Neural cell (in vitro differentiated cells): ENCODE measurements around the gene CACNA1D. TPM values are rescaled to one million over a fixed set of nuclear protein-coding genes. Genes with fewer than 3 reads are reported as not detected.

Experiments used
- H2AFZ ChIP-seq: fragments of 200-600, 300-800 bp; sonication (generic), shearing (Covaris generic); 2 replicates; pipeline ENCODE4 v1.6.0; 2014; ENCODE audit warnings: low read depth, mild to moderate bottlenecking, antibody characterized with exemption, low read length, moderate library complexity
- H3F3A ChIP-seq: fragments of 200-600 bp; shearing (Covaris generic); 2 replicates; pipeline ENCODE4 v1.6.1; 2016; ENCODE audit warnings: mild to moderate bottlenecking, moderate library complexity, mixed read lengths, antibody characterized with exemption, low read length; ENCODE audit not compliant: insufficient read depth, poor library complexity, severe bottlenecking
- H3K27ac ChIP-seq: fragments of 200-600, 300-800 bp; sonication (generic), shearing (Covaris generic); 2 replicates; pipeline ENCODE4 v1.5.1; 2014; ENCODE audit warnings: mild to moderate bottlenecking, low read length, moderate library complexity
- H3K27me3 ChIP-seq: fragments of 300-800, 200-600 bp; sonication (generic), shearing (Covaris generic); 2 replicates; pipeline ENCODE4 v1.6.0; 2014; ENCODE audit warnings: mild to moderate bottlenecking, low read depth, low read length, moderate library complexity; ENCODE audit not compliant: insufficient read depth
- H3K36me3 ChIP-seq: fragments of 300-800, 200-600 bp; sonication (generic), shearing (Covaris generic); 2 replicates; pipeline ENCODE4 v1.5.1; 2014; ENCODE audit warnings: mild to moderate bottlenecking, antibody characterized with exemption, low read length, moderate library complexity; ENCODE audit not compliant: insufficient read depth
- H3K4me2 ChIP-seq: fragments of 300-800, 200-600 bp; sonication (generic), shearing (Covaris generic); 2 replicates; pipeline ENCODE4 v1.6.0; 2014; ENCODE audit warnings: mild to moderate bottlenecking, low read length
- H3K4me3 ChIP-seq: fragments of 300-800, 200-600 bp; sonication (generic), shearing (Covaris generic); 2 replicates; pipeline ENCODE4 v1.5.1; 2014; ENCODE audit warnings: mild to moderate bottlenecking, low read length, moderate library complexity
- H3K79me2 ChIP-seq: fragments of 200-600 bp; shearing (Covaris generic); replicated peaks from 2 replicates; pipeline ENCODE4 v1.6.0; 2014; ENCODE audit warnings: mild to moderate bottlenecking, low read length, moderate library complexity; ENCODE audit not compliant: insufficient read depth
- H3K9ac ChIP-seq: fragments of 300-800, 200-600 bp; sonication (generic), shearing (Covaris generic); 2 replicates; pipeline ENCODE4 v1.6.1; 2016; ENCODE audit warnings: mild to moderate bottlenecking, low read length, mixed read lengths
- H3K9me2 ChIP-seq: fragments of 200-600 bp; shearing (Covaris generic); 2 replicates; pipeline ENCODE4 v1.6.1; 2016; ENCODE audit warnings: mild to moderate bottlenecking, low read length, mixed read lengths; ENCODE audit not compliant: insufficient read depth
- H3K9me3 ChIP-seq: fragments of 200-600, 300-800 bp; sonication (generic), shearing (Covaris generic); 2 replicates; pipeline ENCODE4 v1.6.1; 2016; ENCODE audit warnings: mild to moderate bottlenecking, mixed run types, low read length, moderate library complexity, mixed read lengths
- H4K20me1 ChIP-seq: fragments of 200-600 bp; shearing (Covaris generic); 2 replicates; pipeline ENCODE4 v1.6.1; 2016; ENCODE audit warnings: mild to moderate bottlenecking, mixed run types; ENCODE audit not compliant: insufficient read depth
- CTCF ChIP-seq: fragments of 450-650 bp; IDR thresholded peaks from 2 replicates; pipeline ENCODE4 v1.5.1; 2014; ENCODE audit warnings: antibody characterized with exemption, mild to moderate bottlenecking, moderate library complexity; ENCODE audit not compliant: poor library complexity, severe bottlenecking
- EP300 ChIP-seq: fragments of 450-650 bp; conservative IDR thresholded peaks from 2 replicates; pipeline ENCODE4 v1.6.1; 2014; ENCODE audit warnings: antibody characterized with exemption, mild to moderate bottlenecking, moderate library complexity; ENCODE audit not compliant: poor library complexity, severe bottlenecking
- EZH2 ChIP-seq: fragments of 200-600, 300-800 bp; shearing (Covaris generic), sonication (generic); IDR thresholded peaks from 2 replicates; pipeline ENCODE4 v1.6.1; 2014; ENCODE audit warnings: antibody characterized with exemption, low read length, borderline replicate concordance, mild to moderate bottlenecking; ENCODE audit not compliant: insufficient read depth, poor library complexity, severe bottlenecking
- MXI1 ChIP-seq: fragments of 450-650 bp; conservative IDR thresholded peaks from 2 replicates; pipeline ENCODE4 v1.6.1; 2014; ENCODE audit warnings: antibody characterized with exemption, mild to moderate bottlenecking; ENCODE audit not compliant: poor library complexity, severe bottlenecking
- POLR2AphosphoS5 ChIP-seq: IDR thresholded peaks from 2 replicates; pipeline ENCODE4 v1.6.1; 2012
- RAD21 ChIP-seq: fragments of 450-650 bp; conservative IDR thresholded peaks from 2 replicates; pipeline ENCODE4 v1.6.1; 2014; ENCODE audit warnings: antibody characterized with exemption, mild to moderate bottlenecking, moderate library complexity
- REST ChIP-seq: IDR thresholded peaks from 2 replicates; pipeline ENCODE4 v1.6.1; 2012; ENCODE audit warnings: borderline replicate concordance
- SMC3 ChIP-seq: fragments of 450-650 bp; conservative IDR thresholded peaks from 2 replicates; pipeline ENCODE4 v1.6.1; 2014; ENCODE audit warnings: antibody characterized with exemption, mild to moderate bottlenecking, moderate library complexity; ENCODE audit not compliant: poor library complexity
- TAF1 ChIP-seq: IDR thresholded peaks from 2 replicates; pipeline ENCODE4 v1.6.1; 2012; ENCODE audit warnings: low read depth
- polyA plus RNA-seq: library from polyadenylated mRNA; depleted of rRNA; stranded (reverse); fragments of >200 nt; gene quantifications from 2 replicates; pipeline ENCODE4 v1.2.3, GENCODE V29; 2014

The CACNA1D gene
- polyA plus RNA-seq, 1 donor from 2014 or later, result 22.5 TPM

GRCh38 chr3:53828581-53828980, 334.2 kb downstream of the CACNA1D start:
- no peak overlapping the region for H3K4me2 ChIP-seq
- no peak overlapping the region for H3K9ac ChIP-seq
- H2AFZ ChIP-seq, result no peak overlapping the region
- H3K36me3 ChIP-seq, result no peaks in the 10 kb centered on the region
- no peaks in the 10 kb centered on the region for H3K9me2 ChIP-seq
- no peaks in the 10 kb centered on the region for H3K79me2 ChIP-seq
- no peaks in the 10 kb centered on the region for H4K20me1 ChIP-seq
- H3K27me3 ChIP-seq, result no peaks in the 10 kb centered on the region
- no peak overlapping the region for H3K27ac ChIP-seq
- no peaks in the 10 kb centered on the region for H3F3A ChIP-seq
- TF ChIP-seq REST, result no peak
- no peak for TF ChIP-seq RAD21
- no peak for TF ChIP-seq TAF1
- no peak for TF ChIP-seq POLR2AphosphoS5
- no peak for TF ChIP-seq EZH2
- H3K9me3 ChIP-seq, result no peaks in the 10 kb centered on the region
- no peak overlapping the region for H3K4me3 ChIP-seq

GRCh38 chr3:53829605-53830004, 335.2 kb downstream of the CACNA1D start:
- no peaks in the 10 kb centered on the region for H3K9me2 ChIP-seq
- no peaks in the 10 kb centered on the region for H3K36me3 ChIP-seq
- no peak overlapping the region for H3K4me2 ChIP-seq
- H3K27me3 ChIP-seq, result no peaks in the 10 kb centered on the region
- H3K4me3 ChIP-seq, result no peak overlapping the region
- H3K27ac ChIP-seq, result no peak overlapping the region
- H2AFZ ChIP-seq, result no peak overlapping the region
- no peaks in the 10 kb centered on the region for H4K20me1 ChIP-seq
- no peak overlapping the region for H3K9ac ChIP-seq
- H3K9me3 ChIP-seq, result no peaks in the 10 kb centered on the region
- H3F3A ChIP-seq, result no peaks in the 10 kb centered on the region
- H3K79me2 ChIP-seq, result no peaks in the 10 kb centered on the region
- no peak for TF ChIP-seq MXI1
- no peak for TF ChIP-seq CTCF
- no peak for TF ChIP-seq EZH2

- Histone ChIP-seq H3K4me2 (no peak overlapping the region), H3K27me3 (no peaks in the 10 kb centered on the region), H3K9me3 (no peaks in the 10 kb centered on the region), H3F3A (no peaks in the 10 kb centered on the region), H3K4me3 (no peak overlapping the region), H2AFZ (no peak overlapping the region), H3K79me2 (no peaks in the 10 kb centered on the region), H3K9ac (no peak overlapping the region), H3K9me2 (no peaks in the 10 kb centered on the region), H3K27ac (no peak overlapping the region), H4K20me1 (no peaks in the 10 kb centered on the region), H3K36me3 (no peaks in the 10 kb centered on the region)
- TF ChIP-seq RAD21 (no peak), EZH2 (no peak), TAF1 (no peak), POLR2AphosphoS5 (no peak), CTCF (no peak), MXI1 (no peak), SMC3 (no peak), EP300 (no peak), REST (no peak)
Observed at GRCh38 chr3:53830944-53831343, 336.5 kb downstream of the CACNA1D start.
